Measurements from ENCODE around the gene TMEM170A. TPM values are rescaled to one million over a fixed set of nuclear protein-coding genes. Genes with fewer than 3 reads are reported as not detected.
"Not testable (repeated sequence)": the region's sequence is repeated elsewhere in the genome, so short reads cannot be mapped to it uniquely, and the experiment has no call there.

Gene TMEM170A
- polyA plus RNA-seq, 1 donor (not counting 4 experiments of a cell fraction or from before 2014, with no cell fraction given) = 22.1 TPM

- H3K27me3 ChIP-seq (ENCODE audit: control insufficient read depth, extremely low read depth, insufficient read depth, low read length); H3K4me1 ChIP-seq (ENCODE audit: control insufficient read depth, extremely low read depth, insufficient read depth, low read length); H3K9ac ChIP-seq (ENCODE audit: control insufficient read depth, extremely low read depth, insufficient read depth, low read length); FAIRE-seq; H3K9me3 ChIP-seq (ENCODE audit: control insufficient read depth, low read depth, low read length); H2AFZ ChIP-seq (ENCODE audit: control insufficient read depth, low read length); H3K27ac ChIP-seq (ENCODE audit: control insufficient read depth, insufficient read depth, low read length); DNase-seq (ENCODE audit: low read depth, low spot score); H3K4me2 ChIP-seq (ENCODE audit: control insufficient read depth, extremely low read depth, insufficient read depth, low read depth, low read length); H3K9me1 ChIP-seq (ENCODE audit: control insufficient read depth, extremely low read depth, insufficient read depth, low read length); H3K36me3 ChIP-seq (ENCODE audit: control insufficient read depth in 2 of 2, extremely low read depth in 1 of 2, insufficient read depth in 2 of 2, low read length in 2 of 2); dilution Hi-C loops (cut with MboI; ENCODE audit: extremely low pct_ligation_motif_present, low sequenced_read_pairs); H3K4me3 ChIP-seq (ENCODE audit: control insufficient read depth in 2 of 3, extremely low read depth in 1 of 3, insufficient read depth in 2 of 3, low read depth in 1 of 3, low read length in 3 of 3); H4K20me1 ChIP-seq (ENCODE audit: control insufficient read depth, extremely low read depth, insufficient read depth, low read length): not testable (repeated sequence)
- peaks cover 85% of the 10 kb centered on the region for H3K79me2 ChIP-seq (ENCODE audit: control insufficient read depth, insufficient read depth, low read length)
Measured at GRCh38 chr16:75424105-75424762, 40.3 kb downstream of the TMEM170A start.

- no peak overlapping the region for H2AFZ ChIP-seq (ENCODE audit: control insufficient read depth, low read length)
- H3K36me3 ChIP-seq (ENCODE audit: control insufficient read depth in 2 of 2, extremely low read depth in 1 of 2, insufficient read depth in 2 of 2, low read length in 2 of 2) = no peaks in the 10 kb centered on the region
- no peak overlapping the region for H3K27ac ChIP-seq (ENCODE audit: control insufficient read depth, insufficient read depth, low read length)
- no peak overlapping the region for H3K4me2 ChIP-seq (ENCODE audit: control insufficient read depth, extremely low read depth, insufficient read depth, low read depth, low read length)
- H3K27me3 ChIP-seq (ENCODE audit: control insufficient read depth, extremely low read depth, insufficient read depth, low read length) = no peaks in the 10 kb centered on the region
- TF ChIP-seq EZH2 (IDR thresholded peaks at IDR 0.05; ENCODE audit: low read length) = no peak
- TF ChIP-seq CTCF (optimal IDR thresholded peaks at IDR 0.05 in 1 of 3, IDR thresholded peaks at IDR 0.05 in 1 of 3, conservative IDR thresholded peaks at IDR 0.05 in 1 of 3; ENCODE audit: extremely low read depth in 1 of 3, insufficient read depth in 2 of 3, low read length in 3 of 3) = no peak
- H3K4me3 ChIP-seq (ENCODE audit: control insufficient read depth in 2 of 3, extremely low read depth in 1 of 3, insufficient read depth in 2 of 3, low read depth in 1 of 3, low read length in 3 of 3) = no peak overlapping the region
- no peaks in the 10 kb centered on the region for H3K9me3 ChIP-seq (ENCODE audit: control insufficient read depth, low read depth, low read length)
- no peak overlapping the region for H3K9ac ChIP-seq (ENCODE audit: control insufficient read depth, extremely low read depth, insufficient read depth, low read length)
- H3K9me1 ChIP-seq (ENCODE audit: control insufficient read depth, extremely low read depth, insufficient read depth, low read length) = no peaks in the 10 kb centered on the region
- DNase-seq (ENCODE audit: low read depth, low spot score) (no peak), FAIRE-seq (no peak)
- dilution Hi-C loops (cut with MboI; ENCODE audit: extremely low pct_ligation_motif_present, low sequenced_read_pairs) = no loop called here
- H3K79me2 ChIP-seq (ENCODE audit: control insufficient read depth, insufficient read depth, low read length) = peaks cover 84% of the 10 kb centered on the region
- peaks cover 9% of the 10 kb centered on the region for H3K4me1 ChIP-seq (ENCODE audit: control insufficient read depth, extremely low read depth, insufficient read depth, low read length)
- no peaks in the 10 kb centered on the region for H4K20me1 ChIP-seq (ENCODE audit: control insufficient read depth, extremely low read depth, insufficient read depth, low read length)
Measured at GRCh38 chr16:75423723-75424104, 40.8 kb downstream of the TMEM170A start.

GRCh38 chr16:75421820-75422126 lies 42.7 kb downstream of the TMEM170A start:
- no peak for DNase-seq (ENCODE audit: low read depth, low spot score)
- no peaks in the 10 kb centered on the region for H3K9me1 ChIP-seq (ENCODE audit: control insufficient read depth, extremely low read depth, insufficient read depth, low read length)
- H3K9ac ChIP-seq (ENCODE audit: control insufficient read depth, extremely low read depth, insufficient read depth, low read length) = peak overlapping the region; percentile 62
- H3K4me3 ChIP-seq (ENCODE audit: control insufficient read depth in 2 of 3, extremely low read depth in 1 of 3, insufficient read depth in 2 of 3, low read depth in 1 of 3, low read length in 3 of 3) = no peak overlapping the region
- no peak overlapping the region for H3K4me2 ChIP-seq (ENCODE audit: control insufficient read depth, extremely low read depth, insufficient read depth, low read depth, low read length)
- TF ChIP-seq EZH2 (IDR thresholded peaks at IDR 0.05; ENCODE audit: low read length) = no peak
- no peak for TF ChIP-seq CTCF (optimal IDR thresholded peaks at IDR 0.05 in 1 of 3, IDR thresholded peaks at IDR 0.05 in 1 of 3, conservative IDR thresholded peaks at IDR 0.05 in 1 of 3; ENCODE audit: extremely low read depth in 1 of 3, insufficient read depth in 2 of 3, low read length in 3 of 3)
- H3K4me1 ChIP-seq (ENCODE audit: control insufficient read depth, extremely low read depth, insufficient read depth, low read length) = peaks cover 9% of the 10 kb centered on the region
- H3K36me3 ChIP-seq (ENCODE audit: control insufficient read depth in 2 of 2, extremely low read depth in 1 of 2, insufficient read depth in 2 of 2, low read length in 2 of 2) = no peaks in the 10 kb centered on the region
- H3K9me3 ChIP-seq (ENCODE audit: control insufficient read depth, low read depth, low read length) = no peaks in the 10 kb centered on the region
- dilution Hi-C loops (cut with MboI; ENCODE audit: extremely low pct_ligation_motif_present, low sequenced_read_pairs) = no loop called here
- no peaks in the 10 kb centered on the region for H4K20me1 ChIP-seq (ENCODE audit: control insufficient read depth, extremely low read depth, insufficient read depth, low read length)
- H2AFZ ChIP-seq (ENCODE audit: control insufficient read depth, low read length) = peak overlapping the region; percentile 41
- no peak for FAIRE-seq
- H3K27ac ChIP-seq (ENCODE audit: control insufficient read depth, insufficient read depth, low read length) = peak overlapping the region; percentile 47
- H3K27me3 ChIP-seq (ENCODE audit: control insufficient read depth, extremely low read depth, insufficient read depth, low read length) = no peaks in the 10 kb centered on the region
- peaks cover 82% of the 10 kb centered on the region for H3K79me2 ChIP-seq (ENCODE audit: control insufficient read depth, insufficient read depth, low read length)

All from keratinocyte (primary cell).